H1 (cell line): ENCODE data around the gene ITGA11. TPM values are rescaled to one million over a fixed set of nuclear protein-coding genes. Genes with fewer than 3 reads are reported as not detected.
A peak's percentile ranks its signal among the peaks of the same experiment; 100 is the strongest.

ENCODE experiments used
- CTCF ChIA-PET: fragments of 300-600 bp; sonication (Branson Sonifier 250); formaldehyde crosslinking; loops from one replicate; lab custom pipeline; 2021; ENCODE audit not compliant: partially characterized antibody; lab: Charles Lee
- POLR2A ChIA-PET: fragments of 300-600 bp; sonication (Branson Sonifier 250); formaldehyde crosslinking; loops from one replicate; lab custom pipeline; 2021; ENCODE audit warnings: inconsistent platforms; ENCODE audit not compliant: partially characterized antibody; lab: Charles Lee
- DNase-seq, 2 experiments: peaks; one replicate each; pipeline versions ENCODE4 v3.0.0 to v3.0.0-alpha.2; 2010 to 2022; ENCODE audit warnings: low spot score in 2 of 2, low read depth in 1 of 2, mixed read lengths in 1 of 2
- FAIRE-seq: peaks from 2 replicates; lab custom pipeline; 2011; peaks lifted over from hg19 to GRCh38; lab: Jason Lieb, UNC
- H2AFZ ChIP-seq: 2 replicates; pipeline ENCODE4 v1.8.1; 2012; ENCODE audit warnings: low read length, inconsistent platforms
- H2AK5ac ChIP-seq: 2 replicates; pipeline ENCODE4 v1.6.1; 2013; ENCODE audit warnings: low read depth, low read length
- H2BK120ac ChIP-seq: replicated peaks from 2 replicates; pipeline ENCODE3; 2013; ENCODE audit warnings: low read depth, low read length, inconsistent platforms
- H2BK12ac ChIP-seq: 2 replicates; pipeline ENCODE4 v1.6.1; 2013; ENCODE audit warnings: low read depth, low read length
- H2BK15ac ChIP-seq: 2 replicates; pipeline ENCODE4 v1.6.1; 2013; ENCODE audit warnings: low read length
- H2BK20ac ChIP-seq: 2 replicates; pipeline ENCODE4 v1.6.1; 2013; ENCODE audit warnings: low read length
- H2BK5ac ChIP-seq: 2 replicates; pipeline ENCODE4 v1.6.1; 2013; ENCODE audit warnings: low read depth, low read length
- H3K14ac ChIP-seq: 2 replicates; pipeline ENCODE4 v1.6.1; 2013; ENCODE audit warnings: inconsistent platforms; ENCODE audit not compliant: insufficient read length
- H3K18ac ChIP-seq: 2 replicates; pipeline ENCODE4 v1.6.1; 2013; ENCODE audit warnings: low read length; ENCODE audit errors: extremely low read depth
- H3K23ac ChIP-seq: 2 replicates; pipeline ENCODE4 v1.6.1; 2013; ENCODE audit warnings: inconsistent platforms; ENCODE audit not compliant: insufficient read length
- H3K23me2 ChIP-seq: 2 replicates; pipeline ENCODE4 v1.6.1; 2013; ENCODE audit warnings: low read depth, low read length
- H3K27ac ChIP-seq: 2 replicates; pipeline ENCODE4 v1.6.1; 2011; ENCODE audit warnings: low read depth, low read length, inconsistent platforms
- H3K27me3 ChIP-seq, 4 experiments: replicated peaks in 1 of 4; 1 replicate in 1 of 4; 2 replicates in 3 of 4; pipeline versions ENCODE4 v1.6.1 to v1.8.1; 2011 to 2013; ENCODE audit warnings: low read length in 3 of 4, mild to moderate bottlenecking in 3 of 4, inconsistent platforms in 2 of 4, mixed read lengths in 2 of 4, moderate library complexity in 1 of 4; ENCODE audit not compliant: control insufficient read depth in 3 of 4, insufficient read depth in 3 of 4; ENCODE audit errors: extremely low read depth in 1 of 4
- H3K36me3 ChIP-seq, 4 experiments: 2 replicates each; pipeline versions ENCODE4 v1.6.1 to v1.8.1; 2011 to 2013; ENCODE audit warnings: mild to moderate bottlenecking in 4 of 4, low read length in 3 of 4, moderate library complexity in 2 of 4, control low read depth in 1 of 4, inconsistent platforms in 1 of 4; ENCODE audit not compliant: insufficient read depth in 4 of 4, control insufficient read depth in 2 of 4
- H3K4ac ChIP-seq: replicated peaks from 2 replicates; pipeline ENCODE3; 2013; ENCODE audit warnings: low read length, low read depth, mixed read lengths, inconsistent platforms; ENCODE audit not compliant: insufficient read length
- H3K4me1 ChIP-seq, 4 experiments: replicated peaks in 1 of 4; 1 replicate in 1 of 4; 2 replicates in 3 of 4; pipeline versions ENCODE4 v1.6.1 to v1.8.1; 2011 to 2013; ENCODE audit warnings: low read length in 3 of 4, inconsistent platforms in 2 of 4, mixed read lengths in 1 of 4; ENCODE audit not compliant: insufficient read depth in 4 of 4, control insufficient read depth in 3 of 4
- H3K4me2 ChIP-seq, 2 experiments: 2 replicates each; pipeline versions ENCODE4 v1.6.1 to v1.8.1; 2011 to 2013; ENCODE audit warnings: low read depth in 2 of 2, low read length in 2 of 2, control low read depth in 1 of 2, inconsistent platforms in 1 of 2, mild to moderate bottlenecking in 1 of 2; ENCODE audit not compliant: insufficient read depth in 1 of 2
- H3K4me3 ChIP-seq, 4 experiments: fragments of 200-600, 300-600 bp in 1 of 4; sonication (generic), shearing (Covaris generic), sonication (Bioruptor Twin) in 1 of 4; 2 replicates each; pipeline versions ENCODE4 v1.5.1 to v1.8.1; 2011 to 2016; ENCODE audit warnings: low read length in 4 of 4, low read depth in 3 of 4, control low read depth in 2 of 4, inconsistent platforms in 2 of 4, mild to moderate bottlenecking in 2 of 4, mixed read lengths in 1 of 4, moderate library complexity in 1 of 4; ENCODE audit not compliant: insufficient read depth in 2 of 4; ENCODE audit errors: extremely low read depth in 1 of 4
- H3K56ac ChIP-seq: replicated peaks from 2 replicates; pipeline ENCODE3; 2013; ENCODE audit warnings: low read depth, mild to moderate bottlenecking, mixed read lengths, low read length, inconsistent platforms; ENCODE audit not compliant: insufficient read length
- H3K79me1 ChIP-seq: 2 replicates; pipeline ENCODE4 v1.6.1; 2013; ENCODE audit warnings: low read depth, low read length, control low read depth
- H3K79me2 ChIP-seq, 2 experiments: 2 replicates each; pipeline versions ENCODE4 v1.6.1 to v1.8.1; 2012 to 2013; ENCODE audit warnings: low read length in 2 of 2, mild to moderate bottlenecking in 2 of 2, inconsistent platforms in 1 of 2; ENCODE audit not compliant: insufficient read depth in 2 of 2, control insufficient read depth in 1 of 2
- H3K9ac ChIP-seq, 4 experiments: replicated peaks in 1 of 4; 1 replicate in 1 of 4; 2 replicates in 3 of 4; pipeline versions ENCODE4 v1.6.1 to v1.8.1; 2011 to 2013; ENCODE audit warnings: low read depth in 3 of 4, low read length in 3 of 4, control low read depth in 2 of 4, mild to moderate bottlenecking in 2 of 4, moderate library complexity in 2 of 4, inconsistent platforms in 1 of 4; ENCODE audit errors: extremely low read depth in 1 of 4
- H3K9me3 ChIP-seq, 2 experiments: 2 replicates each; pipeline versions ENCODE4 v1.6.1 to v1.8.1; 2012 to 2013; ENCODE audit warnings: mild to moderate bottlenecking in 2 of 2, moderate library complexity in 2 of 2, control low read depth in 1 of 2, inconsistent platforms in 1 of 2, low read depth in 1 of 2, low read length in 1 of 2, mixed read lengths in 1 of 2; ENCODE audit not compliant: insufficient read depth in 2 of 2
- H4K20me1 ChIP-seq, 2 experiments: replicated peaks in 1 of 2; 2 replicates each; pipeline versions ENCODE3 to v1.8.1; 2011 to 2013; ENCODE audit warnings: inconsistent platforms in 2 of 2, low read length in 2 of 2, mild to moderate bottlenecking in 1 of 2; ENCODE audit not compliant: insufficient read depth in 2 of 2, control insufficient read depth in 1 of 2
- H4K5ac ChIP-seq: 2 replicates; pipeline ENCODE4 v1.6.1; 2013; ENCODE audit warnings: low read length, low read depth, mixed read lengths, inconsistent platforms; ENCODE audit not compliant: insufficient read length
- H4K8ac ChIP-seq: 2 replicates; pipeline ENCODE4 v1.8.0; 2013; ENCODE audit warnings: mild to moderate bottlenecking, moderate library complexity, low read length, inconsistent platforms; ENCODE audit not compliant: insufficient read depth; ENCODE audit errors: extremely low read depth
- H4K91ac ChIP-seq: replicated peaks from 2 replicates; pipeline ENCODE3; 2013; ENCODE audit warnings: low read length, mixed read lengths, inconsistent platforms; ENCODE audit not compliant: insufficient read length
- CBX8 ChIP-seq: fragments of 300-800, 300-1000 bp; sonication (generic); IDR thresholded peaks from 2 replicates; pipeline ENCODE4 v1.7.1; 2016; ENCODE audit warnings: low read depth, low read length, borderline replicate concordance
- MAFK ChIP-seq: IDR thresholded peaks from 2 replicates; pipeline ENCODE4 v1.6.1; 2012; ENCODE audit warnings: low read depth, mild to moderate bottlenecking, improper control_type of control experiment, low read length
- WGBS, 2 experiments: shearing (Covaris generic) in 1 of 2; methylation state at CpG; one replicate each; pipeline versions ENCODE4 v1.1.6 to v1.1.7; 2013 to 2015; ENCODE audit warnings: low lambda C conversion rate in 2 of 2, mixed read lengths in 2 of 2, inconsistent platforms in 1 of 2, low coverage in 1 of 2, missing lambda C conversion rate in 1 of 2; ENCODE audit not compliant: insufficient replicate concordance in 2 of 2, insufficient coverage in 1 of 2, insufficient read length in 1 of 2; ENCODE audit errors: extremely low coverage in 1 of 2, missing lambda C conversion rate in 1 of 2; 5-methylcytosine and 5-hydroxymethylcytosine counted together
- polyA plus RNA-seq, 7 experiments: library from polyadenylated mRNA; depleted of rRNA in 3 of 7; stranded (reverse) in 5 of 7; unstranded in 2 of 7; fragments of >200 nt in 5 of 7; fragments of 200-250 nt in 2 of 7; gene quantifications; 1 replicate in 5 of 7; 2 replicates in 1 of 7; 4 replicates in 1 of 7; pipeline versions ENCODE4 v1.2.1 to v1.2.3, GENCODE V29; 2011 to 2013; ENCODE audit warnings: missing spikeins in 2 of 7, mixed read lengths in 2 of 7
- total RNA-seq: library from RNA; stranded (reverse); fragmentation: NEBNext Ultra II Directional; extraction: Animal tissue kit (Norgen Biotek cat#: 25700); gene quantifications from 2 replicates; pipeline ENCODE4 v1.2.1, GENCODE V29; 2021

ITGA11 gene
- total and polyA plus RNA-seq, 2 of the 8 experiments (the other 6 are each of a cell fraction or from before 2014, with no cell fraction given): 0.05 to 0.06 TPM

- Histone ChIP-seq H3K9ac (no peak overlapping the region), H2BK15ac (no peak overlapping the region)
- TF ChIP-seq CBX8 (no peak), MAFK (no peak)
- TF ChIP-seq, all 59 proteins: peak for 0
- H3K4ac ChIP-seq: no peak overlapping the region
- 79% methylated on average over 4 of the region's 4 CpGs; no CpG with 5 or more reads in 1 of the 2 experiments for WGBS, 2 experiments
- no peaks in the 10 kb centered on the region for H3K79me1 ChIP-seq
- no peak overlapping the region for H3K23ac ChIP-seq
- no peak overlapping the region for H2BK20ac ChIP-seq
- H3K79me2 ChIP-seq: no peaks in the 10 kb centered on the region
- no peaks in the 10 kb centered on the region for H3K9me3 ChIP-seq
- no peak overlapping the region for H4K8ac ChIP-seq
- no peak overlapping the region for H2BK120ac ChIP-seq
- no peak overlapping the region for H4K5ac ChIP-seq
- FAIRE-seq: no peak
- H3K4me2 ChIP-seq: no peak overlapping the region
- no peak overlapping the region for H3K27ac ChIP-seq
- H3K18ac ChIP-seq: no peak overlapping the region
- DNase-seq: no peak
- no peaks in the 10 kb centered on the region for H4K20me1 ChIP-seq
- H3K23me2 ChIP-seq: peaks cover 9% of the 10 kb centered on the region; the same call in 1 of the 2 replicates
- no peaks in the 10 kb centered on the region for H3K27me3 ChIP-seq
- ChIA-PET POLR2A (interaction anchor here (0.6 kb wide), 1 partner anchor 11 kb away, joined by 3 read pairs; no protein-coding TSS in a partner anchor), CTCF (interaction anchor here (1.0 to 2.9 kb wide), 8 partner anchors 11 to 136 kb away, joined by 3 to 24 read pairs (median 4); no protein-coding TSS in a partner anchor)
- no peaks in the 10 kb centered on the region for H3K36me3 ChIP-seq
- H3K4me3 ChIP-seq: no peak overlapping the region
- H3K4me1 ChIP-seq: no peaks in the 10 kb centered on the region; a peak in 1 of 7 replicates
- H2AFZ ChIP-seq: peak overlapping the region; percentile 5; the same call in 1 of the 2 replicates
- no peak overlapping the region for H2BK5ac ChIP-seq
- no peak overlapping the region for H3K14ac ChIP-seq
- no peak overlapping the region for H2BK12ac ChIP-seq
- H2AK5ac ChIP-seq: no peak overlapping the region
- no peak overlapping the region for H4K91ac ChIP-seq
- no peak overlapping the region for H3K56ac ChIP-seq
Measured at GRCh38 chr15:68367226-68367625, 64.7 kb downstream of the ITGA11 start.
